ENCODE data around the gene DAPK3.

- TF ChIP-seq, protein P1, sequence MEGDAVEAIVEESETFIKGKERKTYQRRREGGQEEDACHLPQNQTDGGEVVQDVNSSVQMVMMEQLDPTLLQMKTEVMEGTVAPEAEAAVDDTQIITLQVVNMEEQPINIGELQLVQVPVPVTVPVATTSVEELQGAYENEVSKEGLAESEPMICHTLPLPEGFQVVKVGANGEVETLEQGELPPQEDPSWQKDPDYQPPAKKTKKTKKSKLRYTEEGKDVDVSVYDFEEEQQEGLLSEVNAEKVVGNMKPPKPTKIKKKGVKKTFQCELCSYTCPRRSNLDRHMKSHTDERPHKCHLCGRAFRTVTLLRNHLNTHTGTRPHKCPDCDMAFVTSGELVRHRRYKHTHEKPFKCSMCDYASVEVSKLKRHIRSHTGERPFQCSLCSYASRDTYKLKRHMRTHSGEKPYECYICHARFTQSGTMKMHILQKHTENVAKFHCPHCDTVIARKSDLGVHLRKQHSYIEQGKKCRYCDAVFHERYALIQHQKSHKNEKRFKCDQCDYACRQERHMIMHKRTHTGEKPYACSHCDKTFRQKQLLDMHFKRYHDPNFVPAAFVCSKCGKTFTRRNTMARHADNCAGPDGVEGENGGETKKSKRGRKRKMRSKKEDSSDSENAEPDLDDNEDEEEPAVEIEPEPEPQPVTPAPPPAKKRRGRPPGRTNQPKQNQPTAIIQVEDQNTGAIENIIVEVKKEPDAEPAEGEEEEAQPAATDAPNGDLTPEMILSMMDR (IDR thresholded peaks at IDR 0.05; ENCODE audit: low read depth, low read length) = no peak
- no peak for TF ChIP-seq EZH2phosphoT487 (IDR thresholded peaks at IDR 0.05; ENCODE audit: low read depth)
Observed at GRCh38 chr19:3982701-3983541, 12.0 kb upstream of the DAPK3 start.
